AG10803 (cell line): ENCODE measurements around the gene AGXT2.
"Not testable (repeated sequence)": the region's sequence is repeated elsewhere in the genome, so short reads cannot be mapped to it uniquely, and the experiment has no call there.

Source experiments
- DNase-seq: peaks from one replicate; pipeline ENCODE4 v3.0.0; 2010; ENCODE audit warnings: low read depth
- H3K4me3 ChIP-seq: 2 replicates; pipeline ENCODE4 v1.5.1; 2011; ENCODE audit warnings: mild to moderate bottlenecking, low read length, control low read depth
- TF ChIP-seq, protein P1 (sequence below): conservative IDR thresholded peaks from 2 replicates; pipeline ENCODE4 v1.5.1; 2011; ENCODE audit warnings: mild to moderate bottlenecking, low read length, control low read depth, inconsistent platforms

Gene AGXT2

DNA sequence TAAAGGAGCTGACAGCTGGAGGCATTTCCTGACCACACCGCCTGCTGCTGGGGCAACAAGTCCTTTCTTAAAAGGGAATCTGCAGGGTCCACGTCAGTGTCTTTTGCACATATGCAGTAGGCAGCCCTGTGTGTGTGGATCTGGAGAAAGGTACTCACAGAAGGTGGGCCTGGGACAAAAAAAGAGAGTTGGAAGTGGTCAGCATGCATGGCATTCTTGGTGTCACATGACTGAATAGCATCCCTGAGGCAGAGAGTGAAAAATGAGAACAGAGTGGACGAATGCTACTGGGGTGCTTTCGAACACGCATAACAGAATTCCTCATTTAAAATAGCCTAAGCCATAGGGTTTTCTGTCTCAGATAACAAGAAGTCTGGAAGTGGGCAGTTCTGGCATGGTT, 71.4 kb downstream of the AGXT2 start:
- DNase-seq: no peak
- H3K4me3 ChIP-seq: no peak overlapping the region
- TF ChIP-seq, protein P1, sequence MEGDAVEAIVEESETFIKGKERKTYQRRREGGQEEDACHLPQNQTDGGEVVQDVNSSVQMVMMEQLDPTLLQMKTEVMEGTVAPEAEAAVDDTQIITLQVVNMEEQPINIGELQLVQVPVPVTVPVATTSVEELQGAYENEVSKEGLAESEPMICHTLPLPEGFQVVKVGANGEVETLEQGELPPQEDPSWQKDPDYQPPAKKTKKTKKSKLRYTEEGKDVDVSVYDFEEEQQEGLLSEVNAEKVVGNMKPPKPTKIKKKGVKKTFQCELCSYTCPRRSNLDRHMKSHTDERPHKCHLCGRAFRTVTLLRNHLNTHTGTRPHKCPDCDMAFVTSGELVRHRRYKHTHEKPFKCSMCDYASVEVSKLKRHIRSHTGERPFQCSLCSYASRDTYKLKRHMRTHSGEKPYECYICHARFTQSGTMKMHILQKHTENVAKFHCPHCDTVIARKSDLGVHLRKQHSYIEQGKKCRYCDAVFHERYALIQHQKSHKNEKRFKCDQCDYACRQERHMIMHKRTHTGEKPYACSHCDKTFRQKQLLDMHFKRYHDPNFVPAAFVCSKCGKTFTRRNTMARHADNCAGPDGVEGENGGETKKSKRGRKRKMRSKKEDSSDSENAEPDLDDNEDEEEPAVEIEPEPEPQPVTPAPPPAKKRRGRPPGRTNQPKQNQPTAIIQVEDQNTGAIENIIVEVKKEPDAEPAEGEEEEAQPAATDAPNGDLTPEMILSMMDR: no peak

DNA sequence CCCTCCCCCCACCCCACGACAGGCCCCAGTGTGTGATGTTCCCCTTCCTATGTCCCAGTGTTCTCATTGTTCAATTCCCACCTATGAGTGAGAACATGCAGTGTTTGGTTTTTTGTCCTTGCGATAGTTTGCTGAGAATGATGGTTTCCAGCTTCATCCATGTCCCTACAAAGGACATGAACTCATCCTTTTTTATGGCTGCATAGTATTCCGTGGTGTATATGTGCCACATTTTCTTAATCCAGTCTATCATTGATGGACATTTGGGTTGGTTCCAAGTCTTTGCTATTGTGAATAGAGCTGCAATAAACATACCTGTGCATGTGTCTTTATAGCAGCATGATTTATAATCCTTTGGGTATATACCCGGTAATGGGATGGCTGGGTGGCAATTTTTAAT, 76.1 kb downstream of the AGXT2 start:
- DNase-seq: not testable (repeated sequence)

DNA sequence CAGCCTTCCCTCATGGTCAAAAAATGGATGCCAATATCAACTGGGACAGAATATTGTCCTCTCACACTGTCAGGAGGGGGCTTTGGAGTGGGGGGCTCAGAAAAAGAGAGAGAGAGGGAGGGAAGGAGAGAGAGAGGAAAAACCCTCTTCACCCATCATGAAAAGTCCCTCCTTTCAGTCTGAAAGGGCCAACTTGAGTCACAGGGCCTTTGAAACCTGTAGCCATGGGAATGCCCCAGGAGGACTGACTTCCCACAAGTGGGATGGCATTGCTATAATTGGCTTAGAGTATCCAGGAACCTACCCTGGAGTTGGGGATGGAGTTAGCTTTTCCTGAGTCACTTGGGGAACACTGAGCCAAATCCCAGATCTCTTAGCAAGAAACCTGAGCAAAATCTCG, 77.2 kb downstream of the AGXT2 start:
- no peak for DNase-seq
- H3K4me3 ChIP-seq: no peak overlapping the region
- TF ChIP-seq, protein P1: no peak

More for the DNA sequence above, 76.1 kb downstream of the AGXT2 start:
- not testable (repeated sequence) for H3K4me3 ChIP-seq

DNA sequence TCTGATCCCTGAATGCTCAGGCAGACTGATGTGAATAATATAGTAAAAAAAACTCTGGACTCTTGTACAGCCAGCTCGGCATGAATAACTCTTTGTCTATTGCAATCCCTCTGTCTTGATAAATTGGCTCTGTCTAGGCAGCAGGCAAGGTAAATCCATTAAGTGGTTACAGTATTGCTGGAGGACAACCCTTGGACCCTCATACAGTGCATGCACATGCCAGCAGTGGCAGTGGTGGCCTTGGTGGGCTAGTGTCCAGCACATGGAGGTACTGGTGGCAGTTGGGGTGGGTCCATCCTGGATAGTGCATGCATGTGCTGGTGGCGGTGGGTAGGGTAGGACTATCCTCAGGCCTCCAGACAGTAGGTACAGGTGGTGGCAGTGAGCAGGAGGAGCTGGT, 79.5 kb downstream of the AGXT2 start:
- TF ChIP-seq, protein P1: no peak
- no peak overlapping the region for H3K4me3 ChIP-seq
- DNase-seq: no peak

DNA sequence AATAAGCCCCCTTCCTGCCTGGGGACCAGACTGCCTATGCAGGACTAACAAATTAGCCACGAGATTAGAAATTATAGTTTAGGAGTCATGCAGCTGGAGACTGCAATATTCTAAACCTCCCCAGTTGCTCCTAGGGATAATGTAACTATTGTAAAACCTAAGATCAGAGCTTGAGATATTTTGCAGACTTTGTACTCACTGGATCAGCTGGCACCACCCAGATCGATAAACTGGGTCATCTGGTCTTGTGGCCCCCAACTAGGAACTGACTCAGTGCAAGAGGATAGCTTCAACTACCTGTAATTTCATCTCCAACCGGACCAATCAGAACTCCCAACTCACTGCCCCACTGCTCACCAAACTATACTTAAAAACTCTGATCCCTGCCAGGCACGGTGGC, 80.2 kb downstream of the AGXT2 start:
- DNase-seq: no peak
- TF ChIP-seq, protein P1: no peak
- H3K4me3 ChIP-seq: no peak overlapping the region

DNA sequence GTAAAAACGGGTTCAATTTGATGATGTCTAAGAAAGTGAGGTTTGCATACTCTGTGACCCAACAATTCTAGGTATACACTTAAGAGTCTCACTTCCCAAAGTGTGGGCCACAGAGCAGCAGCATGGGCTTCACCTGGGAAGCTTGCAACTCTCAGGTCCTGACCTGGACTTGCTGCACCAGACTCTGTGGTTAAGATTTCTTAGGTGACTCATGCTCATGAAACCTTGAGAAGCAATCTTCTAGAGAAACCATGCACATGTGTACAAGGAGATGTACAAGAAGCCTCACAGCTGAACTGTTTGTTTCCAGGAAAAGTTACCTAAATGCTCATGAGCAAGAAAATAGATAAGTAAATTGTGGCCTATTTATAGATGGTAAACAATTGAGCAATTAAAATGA, 88.4 kb downstream of the AGXT2 start:
- peak; percentile 42 for DNase-seq
- TF ChIP-seq, protein P1: no peak
- no peak overlapping the region for H3K4me3 ChIP-seq

DNA sequence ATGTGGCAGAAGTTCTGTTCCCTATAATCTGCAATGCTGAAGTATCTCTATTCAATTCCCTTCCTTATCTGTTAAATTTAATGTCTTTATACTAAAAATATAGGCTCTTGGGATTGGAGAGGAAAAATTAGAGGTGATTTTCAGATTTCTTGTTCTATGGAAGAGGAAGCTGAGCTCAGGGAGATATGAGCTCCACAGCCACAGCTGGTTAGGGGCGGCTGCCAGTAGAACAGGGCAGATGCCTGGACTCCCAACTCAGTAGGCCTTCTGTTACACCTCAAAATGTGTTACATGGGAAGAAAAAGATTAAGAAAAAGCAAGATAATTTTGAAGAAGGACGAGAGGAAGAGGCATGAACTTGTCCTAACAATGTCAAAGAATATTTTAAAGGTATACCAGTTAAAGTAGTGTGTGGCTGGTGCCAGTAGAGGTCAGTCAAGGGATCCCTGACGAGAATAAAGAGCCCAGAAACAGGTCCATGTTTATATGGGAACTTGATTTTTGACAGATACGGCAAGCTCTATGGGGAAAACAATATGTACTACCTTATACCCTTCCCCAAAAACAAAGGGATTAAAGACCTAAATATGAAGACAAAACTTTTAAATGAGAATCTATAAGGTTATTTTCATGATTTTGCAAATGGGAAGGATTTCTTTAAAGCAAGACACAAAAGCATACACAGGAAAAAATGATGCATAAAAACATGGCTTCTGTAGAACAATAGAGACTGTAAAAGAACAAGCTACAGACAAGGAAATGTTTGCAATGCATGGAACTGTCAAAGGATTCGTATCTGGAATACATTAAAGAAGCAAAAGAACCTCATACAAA, 89.7 kb downstream of the AGXT2 start:
- peak; percentile 37 for DNase-seq
- no peak overlapping the region for H3K4me3 ChIP-seq
- TF ChIP-seq, protein P1: peak; percentile 73

DNA sequence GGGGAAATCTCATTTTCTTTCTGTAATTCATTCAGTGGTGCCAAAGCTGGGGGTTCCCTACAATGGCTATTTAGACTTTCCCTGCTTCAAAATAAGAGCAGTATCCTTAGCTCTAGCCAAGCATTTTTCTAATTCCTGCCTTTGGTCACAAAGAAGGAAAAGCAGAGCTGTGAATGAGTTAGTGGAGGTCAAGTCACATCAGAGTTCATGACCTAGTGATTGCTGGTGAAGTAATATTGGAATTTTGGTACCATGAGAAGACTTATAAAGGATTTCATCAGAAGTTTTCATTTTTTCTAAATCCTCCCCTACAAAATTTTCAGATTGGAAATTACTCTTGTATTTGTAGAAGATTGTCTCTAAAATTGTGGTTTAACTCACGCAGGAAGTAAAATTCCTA, 90.4 kb downstream of the AGXT2 start:
- peak; percentile 58 for DNase-seq
- H3K4me3 ChIP-seq: no peak overlapping the region
- TF ChIP-seq, protein P1: no peak
